ENCODE measurements around the gene NAT14.

The NAT14 gene

DNA sequence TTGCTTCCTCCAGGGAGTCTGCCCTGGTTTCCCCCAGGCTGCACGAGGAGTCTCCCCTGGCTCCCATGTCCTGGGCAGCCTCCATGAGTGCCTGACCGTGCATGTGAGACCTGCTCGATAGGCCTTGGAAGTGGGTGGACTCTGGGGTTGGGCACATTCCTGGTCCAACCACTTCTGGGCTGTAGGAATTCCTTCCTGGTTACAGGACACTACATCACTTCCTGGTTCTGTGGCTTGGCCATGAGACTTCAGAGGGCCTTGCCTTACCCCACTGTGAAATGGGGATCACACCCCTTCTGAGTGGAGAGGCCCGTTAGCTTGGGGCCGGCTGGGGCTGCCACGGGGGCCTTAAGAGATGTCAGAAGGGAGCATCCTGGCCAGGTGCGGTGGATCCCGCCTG is 12.5 kb upstream of the NAT14 start:
- no peak for DNase-seq

DNA sequence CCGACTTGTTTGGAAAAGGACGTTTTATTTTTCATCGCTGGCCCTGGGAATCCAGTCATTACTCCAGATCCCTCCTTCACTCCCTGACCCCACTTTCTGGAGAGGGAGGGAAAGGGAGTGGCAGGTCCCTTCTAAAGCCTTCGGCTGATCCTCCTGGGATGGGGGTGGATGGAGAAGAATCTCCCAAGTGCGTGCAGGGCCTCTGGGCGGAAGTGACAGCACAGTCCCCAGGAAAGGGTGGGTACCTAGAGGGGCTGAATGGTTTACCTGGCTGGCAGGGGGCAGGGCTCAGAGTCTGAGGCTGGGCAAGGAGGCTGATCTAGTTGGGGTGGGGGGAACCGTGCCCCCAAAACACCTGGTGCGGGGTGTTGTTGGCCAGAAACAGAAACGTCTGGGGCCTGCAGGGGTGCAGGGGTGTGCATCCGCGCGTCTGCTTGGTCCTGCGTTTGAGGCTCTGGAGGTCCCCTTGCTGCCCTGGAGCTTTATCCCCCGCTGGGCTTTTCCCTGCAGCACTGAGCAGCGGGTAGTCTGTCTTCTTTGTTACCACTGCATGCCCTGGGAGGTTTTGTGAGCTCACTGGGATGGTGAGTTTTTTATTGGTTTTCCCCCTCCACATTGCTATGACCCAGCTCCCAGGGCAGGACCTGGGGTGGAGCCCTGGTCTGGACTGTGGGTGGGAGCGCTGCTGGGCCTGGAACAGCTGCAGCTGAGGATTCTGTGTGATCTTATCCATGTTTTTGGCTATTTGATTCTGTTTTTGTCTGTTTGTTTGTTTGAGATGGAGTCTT is 11.6 kb upstream of the NAT14 start:
- DNase-seq = no peak

DNA sequence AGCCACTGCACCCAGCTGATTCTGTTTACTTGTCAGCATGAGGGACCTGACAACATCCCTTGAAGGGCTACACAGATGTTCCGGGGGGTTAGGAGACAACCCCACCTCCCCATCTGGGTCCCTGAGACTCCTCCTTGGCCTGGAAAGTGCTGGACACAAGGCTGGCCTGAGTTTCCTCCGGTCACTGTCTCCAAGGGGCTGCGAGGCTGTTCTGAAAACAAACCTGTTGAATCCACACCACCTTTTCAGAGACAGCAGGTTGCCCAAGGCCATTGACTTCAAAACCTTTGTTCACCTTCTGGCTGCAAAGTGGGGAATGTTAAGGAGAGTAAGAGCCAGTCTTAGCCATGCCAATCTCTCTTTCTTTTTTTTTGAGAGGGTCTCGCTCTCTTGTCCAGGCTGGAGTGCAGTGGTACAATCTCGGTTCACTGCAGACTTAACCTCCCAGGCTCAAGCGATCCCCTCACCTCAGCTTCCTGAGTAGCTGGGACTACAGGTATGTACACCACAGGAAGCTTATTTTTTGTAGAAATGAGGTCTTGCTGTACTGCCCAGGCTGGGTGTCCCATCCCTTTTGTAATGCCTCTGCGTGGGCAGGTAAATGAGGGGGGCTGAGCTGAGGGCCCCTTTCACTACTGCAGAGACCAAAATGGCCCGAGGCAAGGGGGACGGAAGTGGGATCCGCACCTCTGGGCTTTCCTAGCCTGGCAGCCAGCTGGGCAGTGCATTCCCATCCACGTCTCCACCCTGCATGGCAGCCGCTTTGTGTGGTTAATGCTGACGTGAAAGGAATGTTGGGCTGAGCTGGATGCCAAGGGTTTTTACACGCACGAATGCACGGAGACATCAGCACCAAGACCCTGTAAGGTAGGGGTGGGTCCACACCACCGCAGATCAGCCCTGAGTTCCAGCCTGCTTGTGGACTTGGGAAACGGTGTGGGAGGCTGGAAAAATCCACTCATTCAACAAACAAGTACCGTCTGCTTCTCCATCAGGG is 10.4 kb upstream of the NAT14 start:
- no peak for DNase-seq

- peak; percentile 99 for DNase-seq
Measured at GRCh38 chr19:55476100-55476775, 8.8 kb upstream of the NAT14 start, which contains the start of gene ZNF628. TSS of gene ZNF628 (plus strand) at chr19:55476617. CDS start at chr19:55479911, 3,294 bp downstream.

- no peak for DNase-seq
Measured at GRCh38 chr19:55477905-55478304, 7.1 kb upstream of the NAT14 start.

- DNase-seq = no peak
Measured at GRCh38 chr19:55478364-55478763, 6.6 kb upstream of the NAT14 start.

- DNase-seq = no peak
Measured at GRCh38 chr19:55479045-55479444, 5.9 kb upstream of the NAT14 start.

DNA sequence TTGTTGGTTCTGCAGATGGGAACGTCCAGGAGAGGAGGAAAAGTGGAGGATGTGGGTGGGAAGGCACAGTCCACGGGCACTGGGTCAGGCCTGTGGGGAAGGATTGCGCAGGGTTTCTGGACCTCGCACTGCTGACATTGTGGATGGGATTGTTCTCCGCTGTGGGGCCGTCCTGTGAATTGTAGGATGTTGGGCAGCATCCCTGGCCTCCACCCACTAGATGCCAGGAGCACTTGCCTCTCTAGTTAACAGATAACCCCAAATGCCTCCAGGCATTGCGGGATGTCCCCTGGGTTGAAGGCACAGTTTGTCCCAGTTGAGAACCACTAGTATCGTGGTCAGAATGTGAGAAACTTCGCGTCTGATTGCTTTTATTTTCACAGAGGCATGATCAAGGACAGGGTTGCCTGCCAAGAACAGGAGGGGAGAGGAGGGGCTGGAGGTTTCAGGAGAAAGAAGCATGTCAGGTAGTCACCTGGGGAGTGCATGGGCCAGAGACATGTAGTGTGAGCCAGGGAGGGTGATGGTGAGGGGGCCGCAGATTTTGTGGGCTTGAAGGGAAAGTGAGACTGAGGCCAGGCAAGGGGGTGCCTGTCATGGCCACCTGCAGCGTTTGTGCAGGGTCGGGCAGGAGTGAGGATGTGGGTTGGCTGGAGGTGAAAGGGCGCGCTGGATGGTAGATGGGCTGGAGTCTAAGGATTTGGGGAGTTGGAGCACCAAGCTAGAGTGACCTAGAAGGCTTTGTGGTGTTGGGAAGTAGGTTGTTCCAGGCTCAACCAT is 5.3 kb upstream of the NAT14 start:
- DNase-seq = no peak

GRCh38 chr19:55481148-55481793 is 3.7 kb upstream of the NAT14 start:
- no peak for DNase-seq

DNA sequence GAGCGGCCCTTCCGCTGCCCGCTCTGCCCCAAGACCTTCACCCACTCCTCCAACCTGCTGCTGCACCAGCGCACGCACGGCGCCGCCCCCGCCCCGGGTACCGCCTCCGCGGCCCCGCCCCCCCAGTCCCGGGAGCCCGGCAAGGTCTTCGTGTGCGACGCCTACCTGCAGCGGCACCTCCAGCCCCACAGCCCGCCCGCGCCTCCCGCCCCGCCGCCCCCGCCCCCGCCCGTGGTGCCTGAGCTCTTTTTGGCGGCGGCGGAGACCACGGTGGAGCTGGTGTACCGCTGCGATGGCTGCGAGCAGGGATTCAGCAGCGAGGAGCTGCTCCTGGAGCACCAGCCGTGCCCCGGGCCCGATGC is 3.2 kb upstream of the NAT14 start:
- DNase-seq = no peak

GRCh38 chr19:55482156-55482961 is 2.6 kb upstream of the NAT14 start:
- no peak for DNase-seq

DNA sequence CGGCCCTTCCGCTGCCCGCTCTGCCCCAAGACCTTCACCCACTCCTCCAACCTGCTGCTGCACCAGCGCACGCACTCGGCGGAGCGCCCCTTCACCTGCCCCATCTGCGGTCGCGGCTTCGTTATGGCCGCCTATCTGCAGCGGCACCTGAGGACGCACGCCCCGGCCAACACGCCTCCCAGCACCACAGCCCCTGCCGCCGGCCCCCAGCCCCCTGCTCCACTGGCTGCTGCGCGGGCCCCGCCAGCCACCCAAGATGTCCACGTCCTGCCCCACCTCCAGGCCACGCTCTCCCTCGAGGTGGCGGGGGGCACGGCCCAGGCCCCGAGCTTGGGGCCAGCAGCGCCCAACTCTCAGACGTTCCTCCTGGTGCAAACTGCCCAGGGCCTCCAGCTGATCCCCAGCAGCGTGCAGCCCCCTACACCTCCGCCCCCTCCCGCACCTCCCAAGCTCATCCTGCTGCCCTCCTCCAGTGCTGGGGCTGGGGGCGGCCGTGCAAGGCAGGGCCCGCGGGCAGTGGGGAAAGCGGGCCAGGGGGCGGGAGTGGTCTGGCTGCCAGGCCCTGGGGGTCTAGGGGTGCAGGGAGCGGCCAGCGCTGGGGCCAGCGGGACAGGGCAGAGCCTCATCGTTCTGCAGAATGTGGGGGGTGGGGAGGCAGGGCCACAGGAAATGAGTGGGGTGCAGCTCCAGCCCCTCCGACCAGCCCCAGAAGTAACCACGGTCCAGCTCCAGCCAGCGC is 1.9 kb upstream of the NAT14 start:
- no peak for DNase-seq

DNA sequence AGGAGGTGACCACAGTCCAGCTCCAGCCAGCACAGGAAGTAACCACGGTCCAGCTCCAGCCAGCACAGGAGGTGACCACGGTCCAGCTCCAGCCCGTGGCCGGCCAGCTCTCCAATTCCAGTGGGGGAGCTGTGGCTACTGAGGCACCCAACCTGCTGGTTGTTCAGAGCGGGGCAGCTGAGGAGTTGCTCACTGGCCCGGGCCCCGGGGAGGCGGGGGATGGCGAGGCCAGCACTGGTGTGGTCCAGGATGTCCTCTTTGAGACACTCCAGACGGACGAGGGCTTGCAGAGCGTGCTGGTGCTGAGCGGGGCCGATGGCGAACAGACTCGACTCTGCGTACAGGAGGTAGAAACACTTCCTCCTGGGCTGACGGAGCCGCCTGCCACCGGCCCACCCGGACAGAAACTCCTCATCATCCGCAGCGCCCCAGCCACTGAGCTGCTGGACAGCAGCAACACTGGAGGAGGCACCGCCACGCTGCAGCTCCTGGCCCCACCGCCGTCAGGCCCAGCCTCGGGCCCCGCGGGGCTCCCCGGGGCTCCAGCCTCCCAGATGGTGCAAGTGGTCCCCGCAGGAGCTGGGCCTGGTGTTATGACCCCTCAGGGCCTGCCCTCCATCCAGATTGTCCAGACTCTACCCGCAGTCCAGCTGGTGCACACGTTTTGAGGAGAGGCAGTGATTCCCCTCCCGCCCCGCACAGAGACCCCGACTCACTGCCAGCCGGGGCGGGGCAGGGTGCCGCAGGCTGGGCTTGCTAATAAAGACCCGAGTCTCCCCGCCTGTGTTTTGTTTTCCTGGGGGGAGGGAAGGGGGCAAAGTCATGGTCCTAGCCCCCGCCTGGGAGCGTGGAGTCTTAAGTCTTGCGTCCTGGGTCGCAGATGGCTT is 1.0 kb upstream of the NAT14 start:
- DNase-seq = no peak

DNA sequence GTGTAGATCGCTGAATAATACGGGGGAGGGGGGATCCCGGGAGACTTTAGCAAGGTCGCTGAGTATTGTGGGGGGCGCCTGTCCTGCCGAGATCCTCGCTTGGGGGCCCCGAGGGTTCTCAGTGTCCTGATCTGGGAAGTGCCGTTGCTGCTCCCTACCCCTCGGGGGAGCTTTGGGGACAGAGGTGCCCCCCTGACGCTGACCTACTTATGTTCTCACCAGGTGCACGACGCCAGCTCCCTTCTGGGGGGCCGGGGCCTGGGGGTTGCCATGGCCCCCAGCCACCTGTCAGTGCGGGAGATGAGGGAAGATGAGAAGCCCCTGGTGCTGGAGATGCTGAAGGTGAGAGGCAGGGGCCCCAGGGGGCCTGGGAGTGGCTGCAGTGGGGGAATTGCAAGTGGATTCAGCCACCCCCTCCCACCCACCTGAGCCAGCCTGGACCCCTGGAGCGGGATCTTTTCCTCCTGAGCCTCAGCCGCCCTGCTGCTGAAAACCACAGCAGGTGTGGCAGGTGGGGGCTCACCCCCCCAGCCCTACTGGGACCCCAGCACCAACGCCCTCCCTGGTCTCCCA is 537 bp downstream of the NAT14 start:
- no peak for DNase-seq

GRCh38 chr19:55486043-55486970 is 1.3 kb downstream of the NAT14 start:
- no peak for DNase-seq

- no peak for DNase-seq
Measured at GRCh38 chr19:55486971-55487923, 2.3 kb downstream of the NAT14 start.

Measured in inflammatory macrophage treated with lipopolysaccharide for 4 hours (primary cell).